Measurements from ENCODE around the gene DOCK9. TPM values are rescaled to one million over a fixed set of nuclear protein-coding genes. Genes with fewer than 3 reads are reported as not detected.

DOCK9 gene
- total RNA-seq, 8 experiments from 2014 or later = 1.8 to 39.0 (median 4.9) TPM

GRCh38 chr13:98978280-98978679, 416 bp upstream of the DOCK9 start:
- H3K27ac ChIP-seq = no peak overlapping the region

GRCh38 chr13:98976941-98977340, 923 bp downstream of the DOCK9 start:
- no peak overlapping the region for H3K27ac ChIP-seq
- no peak for ATAC-seq (replicated peaks in 6 of 8)
- WGBS, 10 experiments = 0 to 81% (median 20%) methylated on average over 1 to 2 of the region's 2 CpGs; no CpG with 5 or more reads in 1 of the 10 experiments
- in situ Hi-C loops (cut with MboI; ENCODE audit: low pct_unique_long_range_greater_than_20kb in 2 of 9, low sequenced_read_pairs in 9 of 9, unreplicated experiment in 9 of 9) = no loop called here
- H3K4me3 ChIP-seq = no peak overlapping the region
- peaks cover 6 to 20% of the 10 kb centered on the region in 2 donors for H3K4me1 ChIP-seq (replicated peaks in 1 of 2)

More at GRCh38 chr13:98978280-98978679, 416 bp upstream of the DOCK9 start:
- peak in 3 of 8 experiments; percentile 7 to 51 (median 28) for ATAC-seq (replicated peaks in 6 of 8)
- peaks cover 6 to 20% of the 10 kb centered on the region in 2 donors for H3K4me1 ChIP-seq (replicated peaks in 1 of 2)
- in situ Hi-C loops (cut with MboI; ENCODE audit: low pct_unique_long_range_greater_than_20kb in 2 of 9, low sequenced_read_pairs in 9 of 9, unreplicated experiment in 9 of 9) = no loop called here
- H3K4me3 ChIP-seq = no peak overlapping the region
- WGBS, 10 experiments = 0 to 92% (median 60%) methylated on average over 1 to 3 of the region's 3 CpGs; no CpG with 5 or more reads in 3 of the 10 experiments

- peaks cover 6 to 20% of the 10 kb centered on the region in 2 donors for H3K4me1 ChIP-seq (replicated peaks in 1 of 2)
- no peak overlapping the region for H3K4me3 ChIP-seq
- ATAC-seq (replicated peaks in 6 of 8) = no peak
- in situ Hi-C loops (cut with MboI; ENCODE audit: low pct_unique_long_range_greater_than_20kb in 2 of 9, low sequenced_read_pairs in 9 of 9, unreplicated experiment in 9 of 9) = no loop called here
- H3K27ac ChIP-seq = no peak overlapping the region
Observed at GRCh38 chr13:98976338-98976737, 1.5 kb downstream of the DOCK9 start.

- in situ Hi-C loops (cut with MboI; ENCODE audit: low pct_unique_long_range_greater_than_20kb in 2 of 9, low sequenced_read_pairs in 9 of 9, unreplicated experiment in 9 of 9) = no loop called here
- H3K4me3 ChIP-seq = no peak overlapping the region
- 13 to 86% (median 66%) methylated on average over 1 to 4 of the region's 5 CpGs; no CpG with 5 or more reads in 1 of the 10 experiments for WGBS, 10 experiments
- no peak for ATAC-seq (replicated peaks in 6 of 8)
- no peak overlapping the region for H3K27ac ChIP-seq
- peaks cover 6 to 20% of the 10 kb centered on the region in 2 donors for H3K4me1 ChIP-seq (replicated peaks in 1 of 2)
Observed at GRCh38 chr13:98975822-98976261, 2.0 kb downstream of the DOCK9 start.

- in situ Hi-C loops (cut with MboI; ENCODE audit: low pct_unique_long_range_greater_than_20kb in 2 of 9, low sequenced_read_pairs in 9 of 9, unreplicated experiment in 9 of 9) = no loop called here
- WGBS, 10 experiments = 0 to 100% (median 71%) methylated on average over 1 to 2 of the region's 2 CpGs; no CpG with 5 or more reads in 2 of the 10 experiments
- ATAC-seq (replicated peaks in 6 of 8) = peak in 2 of 8 experiments; percentile 17 to 43
- Histone ChIP-seq H3K27ac (no peak overlapping the region), H3K4me1 (replicated peaks in 1 of 2) (peaks cover 6 to 20% of the 10 kb centered on the region in 2 donors), H3K4me3 (no peak overlapping the region)
Observed at GRCh38 chr13:98974053-98974452, 3.8 kb downstream of the DOCK9 start.

- Histone ChIP-seq H3K4me1 (replicated peaks in 1 of 2) (peaks cover 6 to 17% of the 10 kb centered on the region in 2 donors), H3K27ac (no peak overlapping the region), H3K4me3 (no peak overlapping the region)
- 0 to 92% (median 71%) methylated on average over 1 to 4 of the region's 4 CpGs; no CpG with 5 or more reads in 2 of the 10 experiments for WGBS, 10 experiments
- in situ Hi-C loops (cut with MboI; ENCODE audit: low pct_unique_long_range_greater_than_20kb in 2 of 9, low sequenced_read_pairs in 9 of 9, unreplicated experiment in 9 of 9) = no loop called here
- peak in 3 of 8 experiments; percentile 68 to 80 (median 74) for ATAC-seq (replicated peaks in 6 of 8)
Observed at GRCh38 chr13:98972627-98973026, 5.2 kb downstream of the DOCK9 start.

GRCh38 chr13:98972059-98972458, 5.8 kb downstream of the DOCK9 start:
- Histone ChIP-seq H3K4me1 (replicated peaks in 1 of 2) (peaks cover 6 to 13% of the 10 kb centered on the region in 2 donors), H3K4me3 (no peak overlapping the region), H3K27ac (no peak overlapping the region)
- no peak for ATAC-seq (replicated peaks in 6 of 8)
- in situ Hi-C loops (cut with MboI; ENCODE audit: low pct_unique_long_range_greater_than_20kb in 2 of 9, low sequenced_read_pairs in 9 of 9, unreplicated experiment in 9 of 9) = no loop called here
- WGBS, 10 experiments = 38 to 100% (median 75%) methylated on average over 1 to 3 of the region's 3 CpGs; no CpG with 5 or more reads in 1 of the 10 experiments

- in situ Hi-C loops (cut with MboI; ENCODE audit: low pct_unique_long_range_greater_than_20kb in 2 of 9, low sequenced_read_pairs in 9 of 9, unreplicated experiment in 9 of 9) = no loop called here
- no peak overlapping the region for H3K27ac ChIP-seq
- 40 to 90% (median 86%) methylated on average over 1 to 3 of the region's 5 CpGs; no CpG with 5 or more reads in 6 of the 10 experiments for WGBS, 10 experiments
- H3K4me1 ChIP-seq (replicated peaks in 1 of 2) = no peaks in the 10 kb centered on the region
- H3K4me3 ChIP-seq = no peak overlapping the region
- no peak for ATAC-seq (replicated peaks in 6 of 8)
Observed at GRCh38 chr13:98970330-98970729, 7.5 kb downstream of the DOCK9 start.

- in situ Hi-C loops (cut with MboI; ENCODE audit: low pct_unique_long_range_greater_than_20kb in 2 of 9, low sequenced_read_pairs in 9 of 9, unreplicated experiment in 9 of 9) = no loop called here
- 78 to 100% (median 98%) methylated on average over 1 to 4 of the region's 4 CpGs; no CpG with 5 or more reads in 4 of the 10 experiments for WGBS, 10 experiments
- ATAC-seq (replicated peaks in 6 of 8) = no peak
- no peaks in the 10 kb centered on the region for H3K4me1 ChIP-seq (replicated peaks in 1 of 2)
- no peak overlapping the region for H3K4me3 ChIP-seq
- no peak overlapping the region for H3K27ac ChIP-seq
Observed at GRCh38 chr13:98967491-98967890, 10.4 kb downstream of the DOCK9 start.

GRCh38 chr13:98966019-98966418, 11.8 kb downstream of the DOCK9 start:
- 69 to 94% (median 89%) methylated on average over 2 to 11 of the region's 11 CpGs; no CpG with 5 or more reads in 1 of the 10 experiments for WGBS, 10 experiments
- in situ Hi-C loops (cut with MboI; ENCODE audit: low pct_unique_long_range_greater_than_20kb in 2 of 9, low sequenced_read_pairs in 9 of 9, unreplicated experiment in 9 of 9) = no loop called here
- Histone ChIP-seq H3K27ac (no peak overlapping the region), H3K4me1 (replicated peaks in 1 of 2) (no peaks in the 10 kb centered on the region), H3K4me3 (no peak overlapping the region)
- ATAC-seq (replicated peaks in 6 of 8) = no peak

GRCh38 chr13:98965325-98965724, 12.5 kb downstream of the DOCK9 start:
- no peaks in the 10 kb centered on the region for H3K4me1 ChIP-seq (replicated peaks in 1 of 2)
- WGBS, 10 experiments = 15 to 100% (median 65%) methylated on average over 1 to 2 of the region's 2 CpGs; no CpG with 5 or more reads in 2 of the 10 experiments
- no peak overlapping the region for H3K4me3 ChIP-seq
- H3K27ac ChIP-seq = no peak overlapping the region
- no peak for ATAC-seq (replicated peaks in 6 of 8)
- in situ Hi-C loops (cut with MboI; ENCODE audit: low pct_unique_long_range_greater_than_20kb in 2 of 9, low sequenced_read_pairs in 9 of 9, unreplicated experiment in 9 of 9) = no loop called here

- no peak overlapping the region for H3K27ac ChIP-seq
- no peaks in the 10 kb centered on the region for H3K4me1 ChIP-seq (replicated peaks in 1 of 2)
- in situ Hi-C loops (cut with MboI; ENCODE audit: low pct_unique_long_range_greater_than_20kb in 2 of 9, low sequenced_read_pairs in 9 of 9, unreplicated experiment in 9 of 9) = no loop called here
- H3K4me3 ChIP-seq = no peak overlapping the region
- WGBS, 10 experiments = 80 to 100% (median 100%) methylated on average over 1 to 2 of the region's 2 CpGs; no CpG with 5 or more reads in 5 of the 10 experiments
- ATAC-seq (replicated peaks in 6 of 8) = no peak
Observed at GRCh38 chr13:98963917-98964316, 13.9 kb downstream of the DOCK9 start.

- H3K4me3 ChIP-seq = no peak overlapping the region
- no peak overlapping the region for H3K27ac ChIP-seq
- 0 to 100% (median 73%) methylated on average over 1 to 4 of the region's 9 CpGs; no CpG with 5 or more reads in 1 of the 10 experiments for WGBS, 10 experiments
- in situ Hi-C loops (cut with MboI; ENCODE audit: low pct_unique_long_range_greater_than_20kb in 2 of 9, low sequenced_read_pairs in 9 of 9, unreplicated experiment in 9 of 9) = no loop called here
- no peaks in the 10 kb centered on the region for H3K4me1 ChIP-seq (replicated peaks in 1 of 2)
- no peak for ATAC-seq (replicated peaks in 6 of 8)
Observed at GRCh38 chr13:98962901-98963590, 14.8 kb downstream of the DOCK9 start.
